GM12878 (cell line): ENCODE data around the gene POMT2. TPM values are rescaled to one million over a fixed set of nuclear protein-coding genes. Genes with fewer than 3 reads are reported as not detected.

Experiments used
- ATAC-seq: fragments of 200-7000 bp; cut with Tn5 transposase; 3 replicates; pipeline ENCODE4 v1.9.1; 2020; ENCODE audit warnings: mild to moderate bottlenecking, moderate library complexity
- BruUV-seq: library from RNA; stranded (reverse); fragments of 400-500 nt; replicated peaks from 2 replicates; lab custom pipeline; 2021; lab: Mats Ljungman, UMichigan
- CTCF ChIA-PET: fragments of 300-600 bp; sonication (Branson Sonifier 250); formaldehyde crosslinking; extraction: SDS; loops from one replicate; lab custom pipeline; 2021; ENCODE audit warnings: inconsistent platforms; lab: Yijun Ruan, JAX
- POLR2A ChIA-PET: fragments of 350-600 bp; formaldehyde crosslinking; extraction: SDS; loops from one replicate; lab custom pipeline; 2021; ENCODE audit warnings: inconsistent platforms; lab: Charles Lee
- RAD21 ChIA-PET: fragments of 300-600 bp; sonication (Branson Sonifier 250); formaldehyde crosslinking; loops from one replicate; lab custom pipeline; 2023; ENCODE audit warnings: antibody characterized with exemption; ENCODE audit not compliant: unreplicated experiment; lab: Charles Lee
- SMC1A ChIA-PET: fragments of 300-600 bp; sonication (Branson Sonifier 250); formaldehyde crosslinking; loops from one replicate; lab custom pipeline; 2023; ENCODE audit not compliant: unreplicated experiment, uncharacterized antibody; lab: Charles Lee
- DNase-seq: peaks from one replicate; pipeline ENCODE4 v3.0.0-alpha.2; 2011; ENCODE audit warnings: low read depth, low spot score
- FAIRE-seq: peaks from 3 replicates; lab custom pipeline; 2011; peaks lifted over from hg19 to GRCh38; lab: Jason Lieb, UNC
- H2AFZ ChIP-seq: 2 replicates; pipeline ENCODE4 v1.6.0; 2011; ENCODE audit warnings: low read depth, low read length, control low read depth; ENCODE audit not compliant: control insufficient read depth
- H3K27ac ChIP-seq: 2 replicates; pipeline ENCODE4 v1.5.1; 2011; ENCODE audit warnings: control low read depth; ENCODE audit not compliant: control insufficient read depth, insufficient read depth
- H3K27me3 ChIP-seq, 2 experiments: replicated peaks in 1 of 2; 2 replicates each; pipeline versions ENCODE4 v1.6.0 to v1.6.1; 2011; ENCODE audit warnings: low read length in 1 of 2; ENCODE audit not compliant: control insufficient read depth in 2 of 2, insufficient read depth in 2 of 2
- H3K36me3 ChIP-seq, 2 experiments: 2 replicates each; pipeline ENCODE4 v1.5.1; 2011; ENCODE audit warnings: low read length in 1 of 2; ENCODE audit not compliant: control insufficient read depth in 2 of 2, insufficient read depth in 2 of 2
- H3K4me1 ChIP-seq: 2 replicates; pipeline ENCODE4 v1.6.1; 2011; ENCODE audit warnings: mild to moderate bottlenecking, low read length, moderate library complexity, mixed read lengths; ENCODE audit not compliant: control insufficient read depth, insufficient read depth
- H3K4me2 ChIP-seq: 2 replicates; pipeline ENCODE4 v1.6.0; 2011; ENCODE audit warnings: control low read depth; ENCODE audit not compliant: control insufficient read depth, insufficient read depth
- H3K4me3 ChIP-seq: fragments of 200-600 bp; sonication (generic); 2 replicates; pipeline ENCODE4 v1.5.1; 2016
- H3K79me2 ChIP-seq: 2 replicates; pipeline ENCODE4 v1.6.0; 2011; ENCODE audit warnings: low read length; ENCODE audit not compliant: control insufficient read depth, insufficient read depth
- H3K9ac ChIP-seq: 2 replicates; pipeline ENCODE4 v1.8.0; 2011; ENCODE audit warnings: low read length, control low read depth, mixed read lengths; ENCODE audit not compliant: control insufficient read depth, insufficient read depth
- H3K9me3 ChIP-seq: replicated peaks from 3 replicates; pipeline ENCODE4 v1.5.1; 2011; ENCODE audit warnings: mild to moderate bottlenecking, low read length; ENCODE audit not compliant: control insufficient read depth, insufficient read depth
- H4K20me1 ChIP-seq: 2 replicates; pipeline ENCODE4 v1.6.0; 2011; ENCODE audit not compliant: control insufficient read depth, insufficient read depth
- MTA3 ChIP-seq: IDR thresholded peaks from 2 replicates; pipeline ENCODE4 v1.6.1; 2012; ENCODE audit warnings: low read length, inconsistent platforms, borderline replicate concordance
- REST ChIP-seq: IDR thresholded peaks from 2 replicates; pipeline ENCODE4 v1.6.1; 2012; ENCODE audit warnings: mild to moderate bottlenecking, low read depth, low read length
- WGBS: methylation state at CpG from one replicate; pipeline ENCODE4 v1.1.6; 2016; ENCODE audit warnings: low lambda C conversion rate; ENCODE audit not compliant: insufficient replicate concordance, insufficient coverage; ENCODE audit errors: missing lambda C conversion rate; 5-methylcytosine and 5-hydroxymethylcytosine counted together
- in situ Hi-C: fragments of 300-500 bp; cut with MboI; formaldehyde crosslinking; loops from 9 replicates; pipeline ENCODE4 v1.14.3; 2018; ENCODE audit warnings: mixed read lengths
- intact Hi-C: fragments of 100-400 bp; cut with micrococcal nuclease; formaldehyde crosslinking; loops from one replicate; pipeline ENCODE4 v1.14.2; 2022; ENCODE audit not compliant: unreplicated experiment
- polyA plus RNA-seq, 11 experiments: library from polyadenylated mRNA; depleted of rRNA in 4 of 11; unstranded in 6 of 11; stranded (reverse) in 5 of 11; fragments of >200 nt; fragmentation: Nextera tagmentation in 4 of 11; fragmentation: Illumina TruSeq in 1 of 11; extraction: Ambion mirVana in 4 of 11; extraction: Trizol in 1 of 11; gene quantifications; 1 replicate in 1 of 11; 2 replicates in 10 of 11; pipeline versions ENCODE4 v1.2.1 to v1.2.3, GENCODE V29; 2011 to 2016; ENCODE audit warnings: inconsistent platforms in 2 of 11, missing spikeins in 2 of 11, low read depth in 1 of 11
- total RNA-seq, 4 experiments: library from RNA; depleted of rRNA in 3 of 4; stranded (reverse); fragments of >200 nt in 3 of 4; fragmentation: Illumina TruSeq in 1 of 4; extraction: Trizol in 1 of 4; gene quantifications; 2 replicates each; pipeline versions ENCODE4 v1.2.1 to v1.2.3, GENCODE V29; 2013 to 2021

POMT2 gene
- total and polyA plus RNA-seq, 10 of the 15 experiments (the other 5 are each of a cell fraction or from before 2014, with no cell fraction given) = 0.23 to 13.9 (median 6.5) TPM

- WGBS = 36% methylated on average over 2 of the region's 2 CpGs
- no peak for FAIRE-seq
Observed at GRCh38 chr14:77241955-77242354, 78.7 kb downstream of the POMT2 start.

More at GRCh38 chr14:77241955-77242354, 78.7 kb downstream of the POMT2 start:
- ATAC-seq (no peak), DNase-seq (no peak)
- POLR2A ChIA-PET = no interaction called here
- SMC1A ChIA-PET = no interaction called here
- Histone ChIP-seq H3K79me2 (no peaks in the 10 kb centered on the region), H3K9me3 (no peaks in the 10 kb centered on the region), H4K20me1 (no peaks in the 10 kb centered on the region), H3K27me3 (peaks cover 0 to 1% of the 10 kb centered on the region in 2 experiments; a peak in 2 of 4 replicates), H3K4me3 (no peak overlapping the region), H3K4me1 (no peaks in the 10 kb centered on the region), H3K36me3 (no peaks in the 10 kb centered on the region), H2AFZ (no peak overlapping the region), H3K9ac (no peak overlapping the region), H3K4me2 (no peak overlapping the region), H3K27ac (no peak overlapping the region)
- CTCF ChIA-PET = no interaction called here
- intact Hi-C loops = no loop called here
- in situ Hi-C loops = no loop called here
- RAD21 ChIA-PET = no interaction called here
- no TSS peak for BruUV-seq
- TF ChIP-seq REST (peak; percentile 63; the same call in 1 of the 2 replicates), MTA3 (no peak)
